Epithelial cell of esophagus (primary cell): Measurements from ENCODE around the gene SFSWAP.

Experiments used
- DNase-seq: peaks from one replicate; pipeline ENCODE4 v3.0.0; 2010; ENCODE audit warnings: low read depth
- H3K4me3 ChIP-seq: 2 replicates; pipeline ENCODE4 v1.5.1; 2011; ENCODE audit warnings: mild to moderate bottlenecking, low read length, control low read depth
- CTCF ChIP-seq: IDR thresholded peaks from 2 replicates; pipeline ENCODE4 v1.5.1; 2011; ENCODE audit warnings: low read depth, mild to moderate bottlenecking, low read length, control low read depth, inconsistent platforms; ENCODE audit not compliant: insufficient read depth; ENCODE audit errors: missing control alignments

The SFSWAP gene

DNA sequence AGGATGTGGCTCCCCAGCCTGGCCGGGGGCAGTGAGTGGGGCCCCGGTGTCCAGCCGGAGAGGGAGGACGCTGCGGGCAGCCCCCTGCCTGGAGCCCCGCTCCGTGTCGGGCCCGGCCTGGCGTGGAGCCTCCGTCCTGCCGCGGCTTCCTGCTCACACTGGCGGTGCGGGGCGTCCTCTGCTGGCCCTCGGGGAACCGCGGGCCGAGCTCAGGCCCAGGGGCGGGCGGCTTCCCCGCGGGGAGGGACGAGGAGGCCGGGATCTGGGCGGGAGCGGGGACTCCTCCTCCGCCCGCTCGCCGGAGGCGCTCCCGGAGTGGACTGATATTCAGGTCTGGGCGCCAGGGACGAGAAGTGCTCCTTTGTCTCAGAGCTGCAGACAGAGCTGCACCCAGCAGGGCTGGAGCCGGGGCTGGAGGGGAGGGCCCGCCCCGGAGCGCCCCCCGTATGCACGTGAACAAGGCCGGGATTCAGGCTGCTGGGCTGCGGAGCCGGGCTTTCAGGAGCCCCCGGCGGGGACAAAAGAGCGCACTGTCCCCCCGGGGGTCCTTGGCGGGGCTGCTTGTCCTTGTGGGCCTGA is 119.5 kb downstream of the SFSWAP start:
- DNase-seq = peak; percentile 73
- peak; percentile 32 for TF ChIP-seq CTCF

DNA sequence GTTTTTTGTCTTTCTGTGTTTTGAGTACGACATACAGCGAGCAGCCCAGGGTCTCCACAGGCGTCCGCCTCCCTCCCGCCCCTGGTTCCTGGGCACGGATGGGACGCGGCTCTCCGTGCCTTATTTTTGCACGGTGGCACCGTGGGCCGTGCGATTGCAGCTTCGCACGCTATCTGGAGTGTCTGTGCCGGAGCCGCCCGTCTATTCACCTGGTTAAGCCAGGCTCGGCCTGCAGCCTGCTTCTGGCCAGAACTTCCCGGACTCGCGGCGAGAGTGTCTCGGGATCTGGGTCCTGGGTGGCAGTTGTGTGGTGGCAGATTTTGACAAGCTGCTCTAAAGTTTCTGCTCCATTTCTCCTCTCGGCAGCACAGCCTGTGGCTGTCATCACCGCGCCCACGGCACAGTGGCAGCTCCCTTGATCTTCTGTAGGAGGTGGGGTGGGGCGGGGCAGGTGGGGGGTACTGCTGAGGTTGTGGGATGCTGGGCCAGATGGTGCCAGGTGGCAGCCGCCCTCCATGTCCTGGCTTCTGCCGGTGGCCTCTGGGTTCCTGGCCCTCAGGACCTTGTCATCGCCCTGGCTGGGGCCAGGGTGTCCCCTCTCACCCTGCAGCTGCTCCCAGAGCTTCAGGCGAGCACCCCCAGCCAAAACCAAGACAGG is 120.2 kb downstream of the SFSWAP start:
- no peak for TF ChIP-seq CTCF
- H3K4me3 ChIP-seq = peak overlapping the region; percentile 34
- peak; percentile 20 for DNase-seq

More for the DNA sequence above, 119.5 kb downstream of the SFSWAP start:
- H3K4me3 ChIP-seq = peak overlapping the region; percentile 34

DNA sequence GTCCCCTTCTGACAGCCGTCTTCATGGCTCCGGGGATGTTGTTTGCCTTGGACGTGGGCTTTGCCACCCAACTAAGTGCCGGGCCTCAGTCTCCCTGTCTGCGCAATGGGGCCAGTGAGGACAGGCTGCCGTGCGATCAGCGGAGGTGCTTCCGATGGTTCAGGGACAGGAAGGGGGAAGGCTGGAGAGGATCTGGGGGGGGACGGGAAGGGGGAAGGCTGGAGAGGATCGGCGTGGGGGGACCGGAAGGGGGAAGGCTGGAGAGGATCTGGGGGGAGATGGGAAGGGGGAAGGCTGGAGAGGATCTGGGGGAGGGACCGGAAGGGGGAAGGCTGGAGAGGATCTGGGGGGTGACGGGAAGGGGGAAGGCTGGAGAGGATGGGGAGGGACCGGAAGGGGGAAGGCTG is 120.7 kb downstream of the SFSWAP start:
- TF ChIP-seq CTCF = no peak
- no peak for DNase-seq
- peak overlapping the region; percentile 19 for H3K4me3 ChIP-seq

DNA sequence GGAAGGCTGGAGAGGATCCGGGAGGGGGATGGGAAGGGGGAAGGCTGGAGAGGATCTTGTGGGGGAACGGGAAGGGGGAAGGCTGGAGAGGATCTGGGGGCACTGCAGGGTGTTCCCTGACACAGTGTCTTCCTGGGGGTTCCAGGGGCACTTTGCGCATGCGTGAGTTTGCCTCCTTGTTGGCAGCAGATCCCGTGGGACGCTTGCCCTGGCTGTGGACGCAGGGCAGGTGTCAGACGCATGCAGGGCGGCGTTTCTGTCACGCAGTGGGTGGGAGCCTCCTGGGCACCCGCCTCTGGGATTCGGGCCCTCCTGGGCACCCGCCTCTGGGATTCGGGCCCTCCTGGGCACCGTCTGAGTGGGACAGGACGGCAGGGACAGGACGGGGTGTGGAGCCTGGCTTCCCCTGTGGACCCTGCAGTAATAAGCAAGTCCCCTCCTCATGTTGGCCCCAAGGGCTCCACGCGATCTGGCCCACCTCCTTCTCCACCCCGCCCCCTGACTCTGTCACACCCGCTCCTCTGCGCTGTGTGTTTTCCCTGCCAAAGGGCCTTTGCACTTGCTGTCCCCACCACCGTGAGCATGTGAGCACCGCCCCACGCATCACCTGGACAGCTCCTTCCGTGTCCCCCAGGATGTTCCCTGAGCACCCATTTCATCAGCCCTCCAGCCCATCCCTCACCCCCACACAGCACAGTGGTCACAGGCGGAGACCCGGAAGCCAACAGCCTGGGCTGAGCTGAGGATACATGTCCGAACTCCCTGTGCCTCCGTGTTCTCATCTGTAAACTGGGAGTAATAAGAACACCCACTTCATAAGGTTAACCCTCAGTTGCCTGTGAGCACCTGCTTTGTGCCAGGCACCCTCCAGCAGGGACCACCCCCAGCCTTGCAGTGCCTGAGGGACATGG is 121.7 kb downstream of the SFSWAP start:
- H3K4me3 ChIP-seq = peak overlapping the region; percentile 3
- no peak for TF ChIP-seq CTCF
- no peak for DNase-seq

GRCh38 chr12:131833288-131833895 is 122.5 kb downstream of the SFSWAP start:
- H3K4me3 ChIP-seq = no peak overlapping the region
- TF ChIP-seq CTCF = no peak
- no peak for DNase-seq

DNA sequence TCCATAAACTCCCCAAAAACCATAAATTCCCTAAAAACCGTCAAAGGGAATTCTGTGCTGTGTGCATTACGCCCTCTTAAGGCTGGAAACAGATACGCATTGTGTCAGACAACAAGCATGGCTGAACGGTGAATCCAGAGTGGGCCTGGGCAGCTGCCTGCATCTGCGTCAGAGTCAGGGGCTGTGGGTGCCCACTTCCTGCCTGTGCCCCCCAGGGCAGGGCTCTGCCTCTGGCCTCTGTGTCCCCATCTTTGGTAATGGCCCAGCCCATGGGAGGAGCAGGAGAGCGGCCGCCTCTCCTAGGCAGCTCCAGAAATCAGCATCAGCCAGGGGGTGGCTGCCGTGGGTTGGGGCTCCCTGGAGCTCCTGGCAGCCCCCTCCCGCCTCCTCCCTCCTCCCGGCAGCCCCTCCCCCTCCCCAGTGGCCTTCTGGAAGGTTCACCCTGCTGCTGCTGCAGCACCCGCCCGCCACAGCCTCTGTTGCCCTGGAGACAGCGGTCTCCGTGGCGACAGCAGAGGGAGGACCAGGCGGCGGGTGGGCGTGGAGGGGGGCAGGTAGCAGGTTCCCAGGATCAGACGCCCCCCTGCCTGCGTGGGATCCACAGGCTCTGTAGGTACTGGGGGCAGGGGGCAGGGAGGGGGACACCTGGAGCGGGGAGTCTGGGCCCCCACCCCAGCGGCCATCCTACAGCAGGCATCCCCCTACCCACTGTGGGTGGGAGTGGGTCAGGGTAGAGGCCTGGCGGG is 123.2 kb downstream of the SFSWAP start:
- peak; percentile 56 for TF ChIP-seq CTCF
- peak; percentile 40 for DNase-seq
- H3K4me3 ChIP-seq = no peak overlapping the region
